Cardiac muscle cell (in vitro differentiated cells and primary cell): ENCODE measurements around the gene ANTXR2. TPM values are rescaled to one million over a fixed set of nuclear protein-coding genes. Genes with fewer than 3 reads are reported as not detected.
A peak's percentile ranks its signal among the peaks of the same experiment; 100 is the strongest.

Experiments
- DNase-seq, 2 donors: peaks; one replicate each; pipeline versions ENCODE4 v3.0.0 to v3.0.0-alpha.2; 2010 to 2017; ENCODE audit warnings: low read depth in 1 of 2, low spot score in 1 of 2
- H3K27ac ChIP-seq: fragments of 200-600 bp; sonication (generic); 2 replicates; pipeline ENCODE4 v1.5.1; 2016
- H3K27me3 ChIP-seq: fragments of 200-600 bp; sonication (generic); 2 replicates; pipeline ENCODE4 v1.6.0; 2016; ENCODE audit warnings: control low read depth
- H3K36me3 ChIP-seq: fragments of 200-600 bp; sonication (generic); 2 replicates; pipeline ENCODE4 v1.5.1; 2016; ENCODE audit warnings: control low read depth
- H3K4me1 ChIP-seq: fragments of 200-600 bp; sonication (generic); 2 replicates; pipeline ENCODE4 v1.8.1; 2017; ENCODE audit warnings: low read depth, mild to moderate bottlenecking, mixed run types
- H3K4me3 ChIP-seq: fragments of 200-600 bp; sonication (generic); 2 replicates; pipeline ENCODE4 v1.5.1; 2016; ENCODE audit warnings: mild to moderate bottlenecking
- H3K9me3 ChIP-seq: fragments of 200-600 bp; sonication (generic); 2 replicates; pipeline ENCODE4 v1.5.1; 2017; ENCODE audit warnings: low read depth, mild to moderate bottlenecking, control low read depth
- CTCF ChIP-seq: IDR thresholded peaks from 2 replicates; pipeline ENCODE4 v1.5.1; 2012; ENCODE audit warnings: low read depth, mild to moderate bottlenecking, low read length
- polyA plus RNA-seq: library from polyadenylated mRNA; unstranded; fragments of >200 nt; fragmentation: Nextera tagmentation; extraction: Ambion mirVana; gene quantifications from 2 replicates; pipeline ENCODE4 v1.2.1, GENCODE V29; 2016
- total RNA-seq: library from RNA; depleted of rRNA; stranded (reverse); fragments of >200 nt; gene quantifications from 2 replicates; pipeline ENCODE4 v1.2.3, GENCODE V29; 2016

The ANTXR2 gene
- total and polyA plus RNA-seq, 2 experiments from 2014 or later: 70.6 to 79.6 TPM

- Histone ChIP-seq H3K9me3 (no peaks in the 10 kb centered on the region), H3K36me3 (peaks cover 17% of the 10 kb centered on the region), H3K4me1 (no peaks in the 10 kb centered on the region), H3K27ac (no peak overlapping the region), H3K4me3 (no peak overlapping the region), H3K27me3 (no peaks in the 10 kb centered on the region)
- no peak for TF ChIP-seq CTCF
- peak in 1 of 2 donors; percentile 16 for DNase-seq
Observed at GRCh38 chr4:80058740-80059139, 14.3 kb downstream of the ANTXR2 start.

GRCh38 chr4:80054375-80054774 is 18.7 kb downstream of the ANTXR2 start:
- Histone ChIP-seq H3K27me3 (no peaks in the 10 kb centered on the region), H3K4me1 (no peaks in the 10 kb centered on the region), H3K36me3 (peaks cover 44% of the 10 kb centered on the region), H3K27ac (no peak overlapping the region), H3K9me3 (no peaks in the 10 kb centered on the region), H3K4me3 (no peak overlapping the region)
- DNase-seq: no peak
- no peak for TF ChIP-seq CTCF

DNA sequence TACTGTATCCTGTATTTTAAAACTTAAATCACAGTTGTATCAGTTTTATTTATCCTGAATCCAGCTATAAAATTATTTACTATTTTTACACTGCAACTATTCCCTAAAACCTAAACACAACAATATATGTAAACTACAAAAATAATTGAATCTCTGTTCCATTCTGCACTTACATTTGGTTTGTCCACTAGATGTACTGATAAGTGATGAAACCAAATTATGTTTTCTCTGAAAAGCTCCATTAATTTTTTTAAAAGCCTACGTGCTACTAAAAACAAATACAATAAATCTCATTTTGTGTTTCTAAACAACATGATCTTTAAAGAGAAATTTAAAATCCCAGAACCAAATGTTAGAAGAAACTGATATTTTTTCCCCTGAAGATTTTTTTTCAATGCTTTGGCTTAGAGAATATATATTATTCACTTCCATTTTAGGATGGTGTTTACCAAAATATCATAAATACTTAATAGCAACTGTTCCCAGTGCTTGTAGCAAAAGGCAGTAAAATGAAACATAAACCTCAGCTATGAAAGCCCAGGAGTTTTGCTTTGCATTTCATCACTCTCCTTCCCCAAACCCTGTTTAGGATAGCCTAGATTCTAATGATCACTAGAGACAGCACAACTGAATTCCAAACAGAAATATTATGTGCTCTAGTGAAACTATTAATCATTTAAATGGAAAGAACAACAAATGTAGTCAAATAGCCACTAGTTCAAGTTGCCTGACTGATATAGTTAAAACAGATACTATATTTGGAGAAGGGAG is 19.7 kb downstream of the ANTXR2 start:
- no peak overlapping the region for H3K4me3 ChIP-seq

DNA sequence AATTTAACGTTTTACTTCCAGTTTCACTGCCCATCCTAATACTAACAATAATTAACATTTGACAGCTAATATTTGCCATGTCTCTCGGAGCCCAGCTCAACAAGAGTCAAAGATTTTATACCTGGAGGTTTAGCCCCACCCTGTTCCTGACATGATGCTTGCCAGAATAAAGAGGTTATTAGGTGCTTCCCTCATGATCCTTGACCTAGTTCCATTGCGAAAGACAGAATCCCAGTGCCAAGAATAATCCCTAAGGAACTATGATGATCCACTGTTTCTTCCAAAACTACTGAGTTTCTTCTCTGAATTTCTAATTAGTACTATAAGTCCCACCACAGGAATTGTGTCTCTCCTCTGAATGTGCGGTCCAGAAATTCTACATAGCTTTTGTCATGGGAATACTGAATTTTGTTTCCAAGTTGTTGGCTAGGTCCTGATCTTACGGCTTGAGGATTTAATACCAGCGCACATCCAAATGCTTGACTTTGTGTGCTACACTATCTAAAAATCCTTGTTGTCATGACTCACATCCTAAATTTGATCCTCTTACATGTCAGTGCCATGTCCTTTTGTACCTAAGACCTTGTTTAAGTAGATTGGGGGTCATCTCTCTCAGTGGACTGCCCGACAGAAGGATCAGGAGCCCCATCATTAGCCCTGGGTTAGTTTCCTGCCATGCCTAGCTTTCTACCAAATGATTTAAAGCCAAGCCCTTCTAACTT is 23.1 kb downstream of the ANTXR2 start:
- DNase-seq: no peak
- Histone ChIP-seq H3K27me3 (no peaks in the 10 kb centered on the region), H3K4me3 (no peak overlapping the region), H3K9me3 (no peaks in the 10 kb centered on the region), H3K36me3 (peaks cover 35% of the 10 kb centered on the region), H3K4me1 (peaks cover 9% of the 10 kb centered on the region), H3K27ac (no peak overlapping the region)
- no peak for TF ChIP-seq CTCF

More for the DNA sequence above, 19.7 kb downstream of the ANTXR2 start:
- Histone ChIP-seq H3K9me3 (no peaks in the 10 kb centered on the region), H3K27me3 (no peaks in the 10 kb centered on the region), H3K36me3 (peaks cover 44% of the 10 kb centered on the region), H3K27ac (no peak overlapping the region), H3K4me1 (no peaks in the 10 kb centered on the region)
- TF ChIP-seq CTCF: no peak
- DNase-seq: no peak

DNA sequence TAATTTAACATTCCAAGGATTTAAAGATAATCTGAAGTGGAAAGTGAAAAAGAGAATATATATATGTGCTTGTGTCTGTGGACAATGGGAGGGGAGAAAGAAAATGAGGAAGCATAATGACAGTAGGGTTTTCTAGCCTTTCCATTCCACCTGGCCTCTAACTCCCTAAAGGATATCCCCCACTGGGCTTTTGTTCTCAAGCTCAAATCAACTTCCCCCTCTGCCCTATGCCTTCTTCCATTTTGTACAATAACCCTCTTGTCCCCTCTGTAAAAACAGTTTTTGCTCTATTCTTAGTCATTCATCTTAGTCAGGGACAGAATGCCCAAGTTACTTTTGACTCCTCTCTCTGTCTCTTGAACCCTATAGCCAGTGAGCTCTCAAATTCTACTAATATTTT is 23.6 kb downstream of the ANTXR2 start:
- H3K4me1 ChIP-seq: peaks cover 9% of the 10 kb centered on the region
- H3K36me3 ChIP-seq: peaks cover 34% of the 10 kb centered on the region
- H3K27me3 ChIP-seq: no peaks in the 10 kb centered on the region
- no peaks in the 10 kb centered on the region for H3K9me3 ChIP-seq
- no peak for TF ChIP-seq CTCF
- H3K4me3 ChIP-seq: no peak overlapping the region
- H3K27ac ChIP-seq: no peak overlapping the region
- no peak for DNase-seq
